ENCODE results near the gene PPP1R13L. TPM values are rescaled to one million over a fixed set of nuclear protein-coding genes. Genes with fewer than 3 reads are reported as not detected.

The PPP1R13L gene
- polyA plus RNA-seq, 3 donors, result 11.1 to 36.5 (median 14.5) TPM

DNA sequence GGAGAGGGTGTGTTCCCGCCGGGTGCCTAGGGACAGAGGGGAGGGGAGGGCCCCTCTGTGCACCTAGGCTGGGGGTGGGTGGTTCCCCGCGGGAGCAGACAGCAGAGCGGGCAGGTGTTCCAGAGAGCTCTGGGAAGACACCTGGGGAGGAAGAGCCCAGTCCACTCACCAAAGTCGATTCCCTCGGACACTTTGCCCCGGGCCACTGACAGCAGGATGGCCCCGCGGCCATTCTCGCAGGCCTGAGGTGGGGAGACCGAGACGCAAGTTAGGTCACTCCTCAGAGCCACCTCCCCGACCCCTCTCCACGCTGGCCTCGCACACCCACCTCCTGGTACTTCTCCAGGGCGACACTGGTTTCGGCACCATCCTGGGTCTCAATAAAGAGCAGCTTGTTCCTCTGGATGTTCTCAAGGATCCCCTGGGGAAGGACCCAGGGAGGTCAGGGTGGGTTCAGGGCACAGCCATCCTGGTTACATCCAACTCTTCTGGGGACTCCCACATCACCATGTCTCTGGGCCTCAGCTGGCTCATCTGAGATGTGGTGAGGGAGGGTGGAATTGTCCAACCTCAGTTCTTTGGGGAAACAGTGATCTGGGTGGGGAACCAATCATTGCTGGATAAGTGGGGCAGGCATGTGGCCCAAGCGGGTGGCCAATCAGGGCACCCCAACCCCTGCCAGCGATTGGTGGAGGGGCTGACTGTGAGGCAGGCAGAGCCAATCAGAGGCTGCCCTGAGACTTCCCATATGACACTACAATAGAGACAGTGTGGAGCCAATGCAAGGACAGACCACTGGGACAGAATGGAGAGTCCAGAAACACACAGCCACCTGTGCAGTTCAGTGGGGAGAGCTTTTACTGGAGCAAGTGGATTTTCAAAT is 51.7 kb downstream of the PPP1R13L start:
- H3K27ac ChIP-seq (ENCODE audit: low read depth, low read length), result no peak overlapping the region
- 90 to 94% (median 94%) methylated on average over 20 of the region's 20 CpGs for WGBS, 3 donors

DNA sequence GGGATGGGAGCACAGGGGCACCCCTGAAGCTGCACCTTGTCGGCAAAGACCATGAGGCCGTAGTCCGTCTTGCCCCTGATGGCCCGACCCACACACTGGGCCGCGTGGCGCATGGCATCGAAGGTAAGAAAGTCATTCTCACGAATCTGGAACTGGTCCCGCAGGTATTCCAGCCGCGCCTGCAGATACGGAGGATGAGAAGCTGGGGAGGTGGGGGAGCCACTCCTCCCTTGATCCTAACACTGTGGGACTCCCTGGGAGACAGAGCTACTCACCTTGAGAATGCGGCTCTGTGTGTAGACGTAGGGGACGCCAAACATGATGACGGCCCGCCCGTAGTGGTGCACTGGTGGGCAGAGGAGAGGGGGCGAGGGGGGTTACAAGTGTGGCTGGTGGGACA is 52.4 kb downstream of the PPP1R13L start:
- 92 to 95% (median 93%) methylated on average over 20 of the region's 20 CpGs for WGBS, 3 donors
- no peak overlapping the region for H3K27ac ChIP-seq (ENCODE audit: low read depth, low read length)

DNA sequence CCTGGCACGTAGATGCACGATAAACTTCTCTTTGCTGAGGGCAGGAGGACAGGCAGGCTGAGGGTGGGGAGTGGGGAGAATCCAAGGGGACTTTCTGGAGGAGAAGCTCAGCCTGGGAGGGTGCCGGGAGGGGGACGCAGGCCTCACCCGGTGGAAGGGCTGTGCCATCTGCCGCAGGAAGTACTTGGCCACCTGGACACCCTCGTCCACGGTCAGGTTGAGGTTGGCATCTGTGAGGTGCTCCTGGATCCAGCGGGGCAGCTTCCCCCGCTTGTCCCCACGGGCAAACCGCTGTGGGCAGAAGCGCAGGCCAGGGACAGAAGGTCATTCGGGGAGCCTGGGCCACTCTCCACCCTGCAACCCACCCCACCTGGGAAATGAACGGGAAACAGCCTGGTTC is 52.8 kb downstream of the PPP1R13L start:
- 88 to 91% (median 89%) methylated on average over 15 of the region's 15 CpGs for WGBS, 3 donors
- no peak overlapping the region for H3K27ac ChIP-seq (ENCODE audit: low read depth, low read length)

DNA sequence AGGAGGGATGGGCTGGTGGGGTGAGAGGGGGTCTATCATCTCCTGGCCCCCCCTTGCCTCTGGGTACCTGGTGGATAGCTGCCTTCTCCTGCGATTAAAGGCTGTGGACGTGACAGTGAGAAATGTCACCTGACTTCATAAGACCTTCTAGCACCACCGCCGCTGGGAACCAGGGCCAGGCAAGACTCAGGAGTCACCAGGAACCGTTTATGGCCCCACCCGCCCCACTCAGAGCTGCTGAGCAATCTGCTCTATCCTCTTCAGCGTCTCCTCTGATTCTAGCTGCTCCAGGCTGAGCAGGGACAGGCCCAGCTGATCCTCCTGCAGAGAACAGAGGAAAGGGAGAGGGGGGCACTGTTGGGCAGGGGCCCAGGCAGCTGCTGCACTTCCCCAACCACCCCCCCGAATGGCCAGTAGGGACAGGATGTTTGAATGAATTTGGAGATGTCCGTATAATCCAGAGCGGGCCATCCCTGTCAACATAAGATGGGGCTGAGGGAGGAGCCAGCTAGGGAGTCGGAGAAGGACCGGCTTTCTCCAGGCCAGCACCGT is 53.4 kb downstream of the PPP1R13L start:
- WGBS, 3 donors, result 72 to 82% (median 81%) methylated on average over 13 of the region's 13 CpGs

DNA sequence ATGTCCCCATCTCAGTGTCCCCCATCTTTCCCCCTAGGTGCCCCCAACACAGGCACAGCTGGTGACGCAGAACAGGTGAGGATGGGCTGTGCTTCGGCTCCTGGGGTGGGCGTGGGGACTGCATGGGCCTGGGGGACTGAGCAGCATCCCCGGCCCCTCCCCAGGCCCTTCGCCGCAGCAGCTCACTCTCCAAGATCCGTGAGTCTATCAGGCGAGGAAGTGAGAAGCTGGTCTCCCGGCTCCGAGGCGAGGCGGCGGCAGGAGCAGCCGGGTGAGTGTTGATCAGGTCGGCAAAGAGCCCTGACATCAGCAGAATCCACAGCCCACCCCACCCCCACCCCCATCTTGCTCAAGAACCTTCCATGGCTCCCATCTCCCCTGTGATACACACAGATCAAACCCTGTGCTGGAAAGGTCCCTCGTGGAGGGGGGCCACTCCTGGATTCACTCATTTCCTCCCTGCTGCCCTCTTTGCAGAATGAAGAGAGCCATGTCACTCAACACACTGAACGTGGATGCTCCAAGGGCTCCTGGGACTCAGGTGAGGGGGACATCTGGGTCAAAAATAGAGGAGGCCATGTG is 54.3 kb downstream of the PPP1R13L start:
- 87 to 90% (median 87%) methylated on average over 11 to 17 of the region's 17 CpGs for WGBS, 3 donors

More for the DNA sequence above, 53.4 kb downstream of the PPP1R13L start:
- no peak overlapping the region for H3K27ac ChIP-seq (ENCODE audit: low read depth, low read length)

DNA sequence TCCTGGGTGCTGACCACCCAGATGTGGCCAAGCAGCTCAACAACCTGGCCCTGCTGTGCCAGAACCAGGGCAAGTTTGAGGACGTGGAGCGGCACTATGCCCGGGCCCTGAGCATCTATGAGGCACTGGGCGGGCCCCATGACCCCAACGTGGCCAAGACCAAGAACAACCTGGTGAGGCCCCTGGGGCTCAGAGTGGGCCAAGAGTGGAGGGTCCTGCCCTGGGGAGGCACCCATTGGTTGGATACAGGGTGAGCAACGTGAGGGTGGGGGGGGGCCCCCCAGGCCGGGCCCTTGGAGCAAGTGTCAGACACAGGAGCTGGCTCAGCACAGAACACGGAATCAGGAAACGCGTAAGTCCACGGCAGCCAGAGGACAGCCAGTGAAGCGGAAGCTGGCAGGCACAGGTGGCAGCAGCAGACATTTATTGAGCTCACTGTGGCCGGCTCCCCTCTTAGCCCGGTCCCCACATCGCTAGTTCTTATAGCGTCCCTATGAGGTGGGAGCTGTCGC is 55.4 kb downstream of the PPP1R13L start:
- no peak overlapping the region for H3K27ac ChIP-seq (ENCODE audit: low read depth, low read length)
- WGBS, 3 donors, result 86 to 90% (median 90%) methylated on average over 17 of the region's 17 CpGs

More for the DNA sequence above, 54.3 kb downstream of the PPP1R13L start:
- no peak overlapping the region for H3K27ac ChIP-seq (ENCODE audit: low read depth, low read length)

GRCh38 chr19:45349126-45349415 is 55.8 kb downstream of the PPP1R13L start:
- WGBS, 3 donors, result 47 to 78% (median 77%) methylated on average over 3 of the region's 3 CpGs
- H3K27ac ChIP-seq (ENCODE audit: low read depth, low read length), result no peak overlapping the region

DNA sequence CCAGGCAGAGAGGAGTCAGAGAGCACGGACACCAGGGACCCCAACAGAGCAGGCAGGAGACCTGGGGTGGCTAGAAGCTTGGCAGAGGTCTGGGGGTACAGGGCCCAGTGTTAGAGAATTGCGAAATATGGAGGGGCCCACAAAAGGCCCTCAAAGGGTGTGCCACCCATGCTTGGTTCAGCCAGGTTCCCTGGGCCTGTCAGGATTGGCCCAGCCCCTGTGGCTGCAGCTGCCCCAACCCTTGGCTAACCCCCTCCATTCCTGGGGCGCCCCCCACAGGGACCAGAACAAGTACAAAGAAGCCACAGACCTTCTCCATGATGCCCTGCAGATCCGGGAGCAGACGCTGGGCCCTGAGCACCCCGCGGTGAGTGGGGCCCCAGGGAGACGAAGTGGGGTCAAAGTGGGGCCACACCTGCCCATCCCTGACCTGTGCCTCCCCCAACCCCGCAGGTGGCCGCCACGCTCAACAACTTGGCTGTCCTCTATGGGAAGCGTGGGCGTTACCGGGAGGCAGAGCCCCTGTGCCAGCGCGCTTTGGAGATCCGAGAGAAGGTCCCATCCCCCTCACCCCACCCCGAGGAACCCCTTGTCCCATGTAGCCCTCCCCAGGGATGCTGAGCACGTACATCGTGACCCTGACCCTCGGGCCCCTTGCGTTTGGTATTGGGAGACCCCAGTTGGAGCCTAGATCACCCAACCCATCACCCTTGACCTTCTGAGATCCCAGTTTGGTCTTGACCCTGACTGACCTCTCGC is 56.3 kb downstream of the PPP1R13L start:
- H3K27ac ChIP-seq (ENCODE audit: low read depth, low read length), result no peak overlapping the region
- 71 to 77% (median 76%) methylated on average over 23 of the region's 23 CpGs for WGBS, 3 donors

GRCh38 chr19:45347570-45348366 is 57.1 kb downstream of the PPP1R13L start:
- 68 to 71% (median 71%) methylated on average over 25 of the region's 25 CpGs for WGBS, 3 donors
- no peak overlapping the region for H3K27ac ChIP-seq (ENCODE audit: low read depth, low read length)

DNA sequence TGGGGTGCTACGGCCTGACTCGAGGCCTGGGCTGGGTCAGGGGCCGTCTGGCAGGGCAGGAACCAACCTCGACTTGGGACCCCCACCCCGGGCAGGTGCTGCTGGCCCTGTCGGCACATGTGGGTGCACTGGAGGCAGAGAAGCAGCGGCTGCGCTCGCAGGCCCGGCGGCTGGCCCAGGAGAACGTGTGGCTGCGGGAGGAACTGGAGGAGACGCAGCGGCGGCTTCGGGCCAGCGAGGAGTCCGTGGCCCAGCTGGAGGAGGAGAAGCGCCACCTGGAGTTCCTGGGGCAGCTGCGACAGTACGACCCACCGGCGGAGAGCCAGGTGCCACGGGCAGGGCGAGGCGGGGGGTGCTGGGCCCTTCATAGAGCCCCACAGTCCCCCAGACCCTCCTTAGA is 58.4 kb downstream of the PPP1R13L start:
- no peak overlapping the region for H3K27ac ChIP-seq (ENCODE audit: low read depth, low read length)
- WGBS, 3 donors, result 32 to 39% (median 35%) methylated on average over 26 to 27 of the region's 27 CpGs

GRCh38 chr19:45345506-45345860 is 59.4 kb downstream of the PPP1R13L start:
- 80 to 89% (median 83%) methylated on average over 15 of the region's 15 CpGs for WGBS, 3 donors

GRCh38 chr19:45344621-45345505 is 60.0 kb downstream of the PPP1R13L start:
- 53 to 54% (median 53%) methylated on average over 15 of the region's 15 CpGs for WGBS, 3 donors
- no peak overlapping the region for H3K27ac ChIP-seq (ENCODE audit: low read depth, low read length)

More at GRCh38 chr19:45345506-45345860, 59.4 kb downstream of the PPP1R13L start:
- no peak overlapping the region for H3K27ac ChIP-seq (ENCODE audit: low read depth, low read length)

- H3K27ac ChIP-seq (ENCODE audit: low read depth, low read length), result no peak overlapping the region
- WGBS, 3 donors, result 77 to 80% (median 77%) methylated on average over 13 of the region's 13 CpGs
Measured at GRCh38 chr19:45342911-45343310, 62.0 kb downstream of the PPP1R13L start.

GRCh38 chr19:45340899-45341453 is 63.9 kb downstream of the PPP1R13L start:
- H3K27ac ChIP-seq (ENCODE audit: low read depth, low read length), result no peak overlapping the region
- 7 to 18% (median 16%) methylated on average over 19 to 25 of the region's 25 CpGs for WGBS, 3 donors

DNA sequence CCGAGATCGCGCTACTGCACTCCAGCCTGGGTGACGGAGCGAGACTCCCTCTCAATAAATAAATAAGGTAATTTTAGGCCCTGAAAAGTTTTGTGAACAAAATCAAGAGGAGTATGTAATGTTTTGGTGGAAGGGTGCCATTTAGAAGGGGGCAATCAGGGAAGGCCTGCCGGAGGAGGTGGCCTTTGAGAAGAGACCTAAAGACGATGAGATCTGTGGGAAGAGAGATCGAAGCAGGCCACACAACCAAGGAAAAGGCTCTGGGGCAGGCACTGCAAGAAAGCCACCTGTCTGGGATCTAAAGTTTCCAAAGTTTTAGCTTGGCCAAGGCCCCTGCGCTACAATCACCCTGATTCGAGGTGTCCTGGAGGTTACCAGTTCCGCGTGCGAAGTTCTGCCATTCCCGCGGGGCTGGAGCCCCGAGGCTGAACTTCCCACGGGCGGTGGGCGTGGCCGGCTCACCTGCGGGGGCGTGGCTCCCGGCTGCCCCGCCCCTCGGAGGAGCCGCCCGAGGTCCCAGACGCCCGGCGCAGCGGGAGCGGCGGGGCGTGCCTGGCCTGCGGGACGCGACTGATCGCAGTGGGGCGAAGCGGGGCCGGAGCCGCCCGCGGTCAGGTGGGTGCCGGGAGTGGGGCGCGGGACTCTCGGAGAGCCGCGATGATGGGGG is 64.5 kb downstream of the PPP1R13L start, which contains the start of gene KLC3:
Gene KLC3, plus strand, starts transcription at position 519 of the 667 bp plus-strand sequence. CDS start 4,792 bp downstream, outside the sequence.
- 10 to 12% (median 11%) methylated on average over 49 to 50 of the region's 50 CpGs for WGBS, 3 donors
- H3K27ac ChIP-seq (ENCODE audit: low read depth, low read length), result no peak within 1 kb of the TSS

GRCh38 chr19:45339629-45340028 is 65.2 kb downstream of the PPP1R13L start:
- no peak overlapping the region for H3K27ac ChIP-seq (ENCODE audit: low read depth, low read length)
- WGBS, 3 donors, result 77 to 90% (median 83%) methylated on average over 6 of the region's 6 CpGs
